ENCODE results near the gene ADRB1.

The ADRB1 gene

GRCh38 chr10:114043532-114044246 is at the start of gene ADRB1:
ADRB1 (plus strand) TSS chr10:114043866; CDS start chr10:114044133, 267 bp downstream.
- DNase-seq (ENCODE audit: extremely low read depth in 1 of 2, low read depth in 1 of 2), result no peak

- DNase-seq (ENCODE audit: extremely low read depth in 1 of 2, low read depth in 1 of 2), result no peak
Observed at GRCh38 chr10:113995201-113995600, 48.5 kb upstream of the ADRB1 start.

DNA sequence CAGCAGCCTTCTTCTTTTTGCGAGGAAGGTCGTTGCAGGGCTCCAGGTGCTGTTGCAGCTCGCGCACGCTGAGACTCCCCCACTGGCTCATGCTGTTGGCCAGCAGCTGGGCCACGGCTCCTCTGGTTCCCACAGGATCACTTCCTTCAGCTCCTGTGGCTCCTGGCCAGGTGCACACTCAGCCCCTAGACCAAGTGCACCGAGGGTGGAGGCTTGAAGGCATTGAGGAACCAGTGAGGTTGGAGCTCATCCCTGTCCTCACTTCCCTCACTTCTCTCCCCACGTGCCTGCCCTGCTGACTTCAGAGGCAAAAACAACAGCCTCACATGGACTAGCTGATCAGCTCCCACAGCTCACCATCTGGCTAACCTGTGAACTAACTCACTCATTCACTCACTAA is 46.2 kb upstream of the ADRB1 start:
- no peak for DNase-seq (ENCODE audit: extremely low read depth in 1 of 2, low read depth in 1 of 2)

DNA sequence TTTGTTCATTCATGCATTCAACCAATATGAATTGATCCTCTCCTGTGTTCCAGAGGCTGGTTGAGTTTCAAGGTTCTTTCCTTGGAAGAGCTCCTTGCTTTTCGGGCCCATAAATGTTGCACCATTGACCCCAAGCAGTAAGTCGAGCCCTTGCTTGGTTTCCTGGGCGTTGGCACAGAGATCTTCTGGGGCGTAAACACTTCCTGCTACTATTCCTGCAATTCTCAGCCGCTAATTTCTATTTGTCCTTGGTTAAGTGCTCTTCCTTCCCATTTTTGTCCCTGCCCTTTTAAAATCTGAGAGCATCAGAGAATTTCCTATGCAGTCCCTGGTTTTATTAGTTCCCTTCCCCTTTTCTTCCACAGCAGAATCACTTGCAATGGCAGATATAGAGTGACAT is 44.1 kb upstream of the ADRB1 start:
- DNase-seq (ENCODE audit: extremely low read depth in 1 of 2, low read depth in 1 of 2), result no peak

- no peak for DNase-seq (ENCODE audit: extremely low read depth in 1 of 2, low read depth in 1 of 2)
Observed at GRCh38 chr10:114000457-114001010, 43.1 kb upstream of the ADRB1 start.

- no peak for DNase-seq (ENCODE audit: extremely low read depth in 1 of 2, low read depth in 1 of 2)
Observed at GRCh38 chr10:114002422-114002821, 41.2 kb upstream of the ADRB1 start.

GRCh38 chr10:114003161-114003941 is 40.3 kb upstream of the ADRB1 start:
- DNase-seq (ENCODE audit: extremely low read depth in 1 of 2, low read depth in 1 of 2), result no peak

DNA sequence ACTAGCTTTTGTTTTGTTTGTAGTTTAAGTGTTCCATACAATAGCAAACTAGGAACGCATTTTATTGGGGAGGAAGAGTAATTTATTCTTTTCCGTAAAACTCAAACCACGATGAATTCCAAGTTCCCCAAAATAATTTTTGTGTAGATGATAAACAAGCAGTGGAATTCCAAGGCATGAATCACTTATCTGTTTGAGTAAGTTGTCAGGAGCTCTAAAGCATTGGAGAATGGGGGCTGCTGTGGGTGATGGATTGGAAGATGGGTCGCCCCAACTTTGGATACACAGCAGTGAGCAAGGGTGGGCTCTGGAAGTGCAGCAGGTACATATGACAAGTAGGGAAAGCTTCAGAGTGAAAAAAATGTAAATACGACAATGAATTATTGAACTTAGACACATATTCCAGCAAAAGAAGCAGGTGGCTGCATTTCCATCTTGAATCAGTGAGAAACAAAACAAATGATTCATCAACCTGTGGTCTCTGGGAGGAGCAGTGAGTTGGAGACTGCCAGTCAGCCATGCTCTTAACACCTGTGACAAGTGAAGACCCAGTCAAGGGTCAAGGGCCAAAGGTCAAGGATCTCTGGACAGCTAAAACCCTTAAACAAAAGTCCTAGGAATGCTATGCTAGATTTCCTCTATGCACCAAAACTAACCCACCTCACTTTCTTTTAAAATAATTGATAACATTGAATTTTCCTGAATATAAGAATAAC is 34.2 kb upstream of the ADRB1 start:
- no peak for DNase-seq (ENCODE audit: extremely low read depth in 1 of 2, low read depth in 1 of 2)

DNA sequence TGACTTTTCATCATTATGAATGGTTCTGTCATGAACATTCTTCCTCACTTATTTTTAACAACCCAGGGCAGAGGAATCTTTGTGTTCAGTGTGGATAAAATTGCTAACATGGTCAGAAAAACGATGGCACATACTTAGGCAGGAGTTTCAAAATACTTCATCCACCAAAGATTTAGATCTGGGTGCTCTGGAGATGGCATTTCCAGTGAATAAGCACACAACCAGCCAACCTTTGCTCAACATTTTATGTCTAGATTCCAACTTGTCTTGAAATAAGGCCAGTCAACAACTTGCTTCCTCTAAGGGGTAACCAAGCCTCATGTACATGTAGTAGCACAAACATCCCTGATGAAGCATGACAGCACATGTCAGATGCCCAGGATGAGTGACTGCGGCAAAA is 33.4 kb upstream of the ADRB1 start:
- no peak for DNase-seq (ENCODE audit: extremely low read depth in 1 of 2, low read depth in 1 of 2)

DNA sequence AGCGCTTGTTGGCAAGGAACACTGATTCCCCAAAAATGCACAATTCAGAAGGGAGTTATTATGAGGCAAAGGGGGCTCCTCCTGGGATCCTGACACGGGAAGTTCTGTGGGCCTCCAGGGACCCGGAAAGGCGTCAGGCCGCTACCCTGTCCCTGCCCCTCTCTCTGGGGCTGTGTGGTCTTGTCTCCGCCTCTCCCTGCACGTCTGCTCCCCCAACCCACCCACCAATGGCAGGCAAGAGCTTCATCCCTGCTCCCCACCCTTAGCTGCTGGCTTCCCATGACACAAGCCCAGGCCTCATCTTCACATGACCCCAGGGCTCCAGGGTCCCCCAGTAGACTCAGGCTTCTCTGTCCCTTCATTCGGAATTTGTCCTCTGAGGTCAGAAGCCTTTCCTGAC is 31.0 kb upstream of the ADRB1 start:
- no peak for DNase-seq (ENCODE audit: extremely low read depth in 1 of 2, low read depth in 1 of 2)

GRCh38 chr10:114015708-114016107 is 28.0 kb upstream of the ADRB1 start:
- no peak for DNase-seq (ENCODE audit: extremely low read depth in 1 of 2, low read depth in 1 of 2)

DNA sequence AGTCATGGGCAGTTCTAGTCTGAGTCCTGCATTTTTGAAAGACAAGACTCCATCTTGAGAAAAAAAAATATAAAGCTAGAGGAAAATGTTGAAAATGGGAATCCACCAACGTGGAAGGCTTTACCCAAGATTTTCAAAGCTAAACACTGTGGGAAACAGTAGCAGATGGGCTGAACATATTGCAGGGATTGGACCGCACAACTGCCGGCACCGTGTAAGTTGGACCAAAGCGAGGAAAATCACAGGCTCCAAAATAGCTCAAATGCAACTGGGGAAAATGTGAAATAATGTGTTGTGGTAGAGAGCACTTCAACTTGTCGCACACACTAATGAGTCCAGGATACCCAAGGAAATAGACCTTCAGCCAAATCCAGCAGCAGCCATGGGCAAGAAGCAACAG is 26.4 kb upstream of the ADRB1 start:
- no peak for DNase-seq (ENCODE audit: extremely low read depth in 1 of 2, low read depth in 1 of 2)

GRCh38 chr10:114017873-114018272 is 25.8 kb upstream of the ADRB1 start:
- DNase-seq (ENCODE audit: extremely low read depth in 1 of 2, low read depth in 1 of 2), result no peak

- DNase-seq (ENCODE audit: extremely low read depth in 1 of 2, low read depth in 1 of 2), result no peak
Observed at GRCh38 chr10:114019226-114019625, 24.4 kb upstream of the ADRB1 start.

DNA sequence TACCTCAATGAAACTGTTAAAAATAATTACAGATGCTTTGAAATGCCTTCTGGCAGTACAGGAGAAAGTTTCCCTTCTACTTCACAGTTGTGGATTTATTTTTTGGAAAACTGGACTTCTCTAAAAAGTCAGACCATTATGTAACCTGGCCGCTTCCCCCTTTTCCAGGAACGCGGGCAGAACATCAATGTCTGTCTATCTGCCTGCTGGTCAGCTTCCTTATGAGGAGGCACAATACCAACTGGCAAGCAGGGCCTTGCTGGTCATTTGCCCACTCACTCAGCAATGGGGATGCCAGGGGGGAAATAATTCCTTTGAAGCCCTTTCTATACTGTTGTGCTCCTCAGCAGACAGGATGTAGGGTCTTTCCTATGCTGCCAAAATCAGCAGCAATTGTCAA is 22.5 kb upstream of the ADRB1 start:
- no peak for DNase-seq (ENCODE audit: extremely low read depth in 1 of 2, low read depth in 1 of 2)

DNA sequence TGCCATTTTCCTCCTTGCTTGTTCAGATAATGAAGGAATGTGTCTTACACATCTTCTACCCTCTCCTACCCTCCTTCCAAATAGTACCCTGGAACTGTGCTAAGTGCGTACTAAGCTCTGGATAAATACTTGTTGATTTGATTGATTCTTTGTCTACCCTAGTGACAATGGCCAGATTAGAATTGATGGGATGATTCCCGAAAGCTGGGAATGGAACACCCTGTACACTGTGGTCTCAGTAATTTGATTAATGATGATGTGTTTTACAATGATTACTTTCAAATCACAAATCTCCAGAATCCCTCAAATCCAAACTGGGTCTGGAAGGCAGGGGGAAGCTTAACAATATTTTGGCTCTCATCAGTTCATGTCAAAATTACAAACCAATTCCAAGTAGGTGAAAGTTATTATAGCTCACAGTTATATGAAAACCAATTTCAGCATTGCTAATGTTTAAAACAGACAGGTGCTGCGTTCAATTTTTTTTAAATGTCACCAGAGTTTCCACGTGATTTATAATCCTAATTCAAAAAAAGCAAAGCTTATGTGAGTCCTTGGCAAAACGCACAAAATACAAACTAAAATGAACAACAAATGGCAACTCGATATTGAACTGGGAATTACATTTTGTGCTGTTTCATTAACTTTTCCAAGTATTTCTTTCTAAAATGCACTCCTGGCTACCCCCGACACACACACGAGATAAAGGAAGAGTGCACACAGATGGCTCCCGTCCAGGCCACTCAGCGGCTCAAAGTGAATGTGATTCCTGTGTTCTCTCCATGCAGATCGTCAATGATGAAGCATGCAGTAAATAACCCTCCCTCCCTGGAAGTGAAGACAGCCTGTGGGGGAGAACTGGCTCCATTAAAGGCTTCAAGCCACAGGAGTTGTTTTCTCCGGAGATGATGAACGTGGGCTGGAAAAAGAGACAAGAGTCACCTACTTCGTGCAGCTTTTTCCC is 21.7 kb upstream of the ADRB1 start:
- no peak for DNase-seq (ENCODE audit: extremely low read depth in 1 of 2, low read depth in 1 of 2)

- no peak for DNase-seq (ENCODE audit: extremely low read depth in 1 of 2, low read depth in 1 of 2)
Observed at GRCh38 chr10:114022766-114023597, 20.7 kb upstream of the ADRB1 start.

- no peak for DNase-seq (ENCODE audit: extremely low read depth in 1 of 2, low read depth in 1 of 2)
Observed at GRCh38 chr10:114024876-114025610, 18.6 kb upstream of the ADRB1 start.

DNA sequence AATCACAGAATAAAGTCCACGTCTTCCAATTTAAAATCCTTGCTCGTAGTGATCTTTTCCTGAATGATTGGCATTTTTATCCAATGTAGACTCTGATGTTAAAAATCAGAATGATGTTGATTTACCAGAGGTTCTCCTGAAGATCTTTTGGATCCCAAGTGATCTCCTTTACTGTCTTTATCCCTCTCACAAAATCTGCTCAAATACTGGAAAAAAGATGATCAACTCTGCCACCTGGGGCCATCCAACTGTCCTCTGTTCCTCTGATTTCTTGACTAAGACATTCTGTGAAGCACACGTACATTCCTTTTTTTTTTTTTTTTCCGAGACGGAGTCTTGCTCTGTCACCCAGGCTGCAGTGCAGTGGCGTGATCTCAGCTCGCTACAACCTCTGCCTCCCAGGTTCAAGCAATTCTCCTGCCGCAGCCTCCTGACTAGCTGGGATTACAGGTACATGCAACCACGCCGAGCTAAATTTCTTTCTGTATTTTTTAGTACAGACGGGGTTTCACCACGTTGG is 18.0 kb upstream of the ADRB1 start:
- DNase-seq (ENCODE audit: extremely low read depth in 1 of 2, low read depth in 1 of 2), result no peak
